Activated naive CD8-positive, alpha-beta T cell treated with anti-CD3 and anti-CD28 coated beads, Interleukin-2, amount 50 U/mL, for 24 hours (primary cell): ENCODE data around the gene FAM43A.

ENCODE experiments used
- ATAC-seq: fragments of 150-1000 bp; cut with Tn5 transposase; one replicate; pipeline ENCODE4 v1.10.0; 2021
- DNase-seq: peaks from one replicate; pipeline ENCODE4 v3.0.0; 2021
- H3K27ac Mint-ChIP-seq: one replicate; pipeline ENCODE4 v1.8.0; 2021; ENCODE audit warnings: mild to moderate bottlenecking, mixed read lengths
- H3K27me3 Mint-ChIP-seq: one replicate; pipeline ENCODE4 v1.8.0; 2021; ENCODE audit warnings: mixed read lengths
- H3K36me3 Mint-ChIP-seq: one replicate; pipeline ENCODE4 v1.8.0; 2021; ENCODE audit warnings: low read depth, mixed read lengths
- H3K4me1 Mint-ChIP-seq: one replicate; pipeline ENCODE4 v1.8.0; 2021; ENCODE audit warnings: mixed read lengths
- H3K4me3 Mint-ChIP-seq: one replicate; pipeline ENCODE4 v1.8.0; 2021; ENCODE audit warnings: mild to moderate bottlenecking, moderate library complexity, mixed read lengths
- H3K9me3 Mint-ChIP-seq: one replicate; pipeline ENCODE4 v1.8.0; 2021; ENCODE audit warnings: mixed read lengths

FAM43A gene

GRCh38 chr3:194736896-194737600 lies 51.4 kb downstream of the FAM43A start:
- peaks cover 4% of the 10 kb centered on the region for H3K4me1 Mint-ChIP-seq
- no peaks in the 10 kb centered on the region for H3K36me3 Mint-ChIP-seq
- no peak overlapping the region for H3K27ac Mint-ChIP-seq
- H3K9me3 Mint-ChIP-seq: peaks cover 3% of the 10 kb centered on the region
- peaks cover 6% of the 10 kb centered on the region for H3K27me3 Mint-ChIP-seq
- ATAC-seq (peak; percentile 23), DNase-seq (no peak)
- no peak overlapping the region for H3K4me3 Mint-ChIP-seq
